Epithelial cell of proximal tubule (primary cell): ENCODE results near the gene SPTBN5. TPM values are rescaled to one million over a fixed set of nuclear protein-coding genes. Genes with fewer than 3 reads are reported as not detected.

Source experiments
- DNase-seq: peaks from one replicate; pipeline ENCODE4 v3.0.0-alpha.2; 2011; ENCODE audit warnings: low read depth
- H3K4me3 ChIP-seq: 2 replicates; pipeline ENCODE4 v1.5.1; 2011; ENCODE audit warnings: low read depth, mild to moderate bottlenecking, low read length
- total RNA-seq: library from RNA; depleted of rRNA; stranded (reverse); fragments of >200 nt; gene quantifications from 2 replicates; pipeline ENCODE4 v1.2.3, GENCODE V29; 2015
- TF ChIP-seq, protein P1 (sequence below): conservative IDR thresholded peaks from 2 replicates; pipeline ENCODE4 v1.5.1; 2012; ENCODE audit warnings: low read depth, mild to moderate bottlenecking, low read length

SPTBN5 gene
- total RNA-seq, 1 donor from 2014 or later: 0.63 TPM

DNA sequence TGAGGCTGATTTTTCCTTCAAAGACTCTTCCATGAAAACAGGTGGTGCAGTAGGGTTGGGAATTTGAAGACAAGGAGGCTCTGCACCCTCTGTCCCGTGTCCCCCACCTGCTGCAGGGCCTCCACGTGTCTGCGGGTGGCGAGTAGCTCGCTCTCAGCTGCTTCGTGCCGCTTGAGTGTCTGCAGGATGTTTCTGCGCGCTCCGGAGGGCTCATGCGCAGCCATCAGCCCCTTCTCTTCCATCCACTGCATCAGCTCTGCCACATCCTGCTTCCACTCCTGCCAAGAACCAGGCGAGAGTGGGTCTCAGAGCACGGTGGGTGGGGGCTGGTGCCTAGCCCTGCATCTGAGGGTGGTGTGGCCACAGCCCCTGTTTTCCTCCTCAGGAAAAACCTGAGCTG lies 17.8 kb downstream of the SPTBN5 start:
- H3K4me3 ChIP-seq: no peak overlapping the region
- TF ChIP-seq, protein P1, sequence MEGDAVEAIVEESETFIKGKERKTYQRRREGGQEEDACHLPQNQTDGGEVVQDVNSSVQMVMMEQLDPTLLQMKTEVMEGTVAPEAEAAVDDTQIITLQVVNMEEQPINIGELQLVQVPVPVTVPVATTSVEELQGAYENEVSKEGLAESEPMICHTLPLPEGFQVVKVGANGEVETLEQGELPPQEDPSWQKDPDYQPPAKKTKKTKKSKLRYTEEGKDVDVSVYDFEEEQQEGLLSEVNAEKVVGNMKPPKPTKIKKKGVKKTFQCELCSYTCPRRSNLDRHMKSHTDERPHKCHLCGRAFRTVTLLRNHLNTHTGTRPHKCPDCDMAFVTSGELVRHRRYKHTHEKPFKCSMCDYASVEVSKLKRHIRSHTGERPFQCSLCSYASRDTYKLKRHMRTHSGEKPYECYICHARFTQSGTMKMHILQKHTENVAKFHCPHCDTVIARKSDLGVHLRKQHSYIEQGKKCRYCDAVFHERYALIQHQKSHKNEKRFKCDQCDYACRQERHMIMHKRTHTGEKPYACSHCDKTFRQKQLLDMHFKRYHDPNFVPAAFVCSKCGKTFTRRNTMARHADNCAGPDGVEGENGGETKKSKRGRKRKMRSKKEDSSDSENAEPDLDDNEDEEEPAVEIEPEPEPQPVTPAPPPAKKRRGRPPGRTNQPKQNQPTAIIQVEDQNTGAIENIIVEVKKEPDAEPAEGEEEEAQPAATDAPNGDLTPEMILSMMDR: no peak
- no peak for DNase-seq

DNA sequence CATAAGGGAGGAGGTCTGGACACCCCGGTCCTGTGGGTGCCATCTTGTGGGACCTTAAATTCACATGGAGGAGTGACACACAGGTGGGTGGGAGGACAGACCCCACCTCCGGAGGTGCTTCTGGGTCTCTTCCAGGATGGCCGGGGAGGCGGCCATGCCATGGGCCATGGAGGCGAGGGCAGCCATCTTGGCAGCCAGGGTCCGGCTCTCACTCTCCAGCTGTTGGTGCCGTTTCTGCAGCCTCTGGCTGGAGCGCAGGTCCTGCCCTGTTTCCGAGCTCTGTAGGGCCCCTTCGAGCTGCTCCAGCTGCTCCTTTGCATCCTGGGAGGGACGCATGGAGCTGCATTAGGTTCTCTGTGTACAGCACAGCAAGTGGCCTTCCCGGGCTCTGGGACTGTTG lies 19.1 kb downstream of the SPTBN5 start:
- TF ChIP-seq, protein P1: no peak
- DNase-seq: no peak

DNA sequence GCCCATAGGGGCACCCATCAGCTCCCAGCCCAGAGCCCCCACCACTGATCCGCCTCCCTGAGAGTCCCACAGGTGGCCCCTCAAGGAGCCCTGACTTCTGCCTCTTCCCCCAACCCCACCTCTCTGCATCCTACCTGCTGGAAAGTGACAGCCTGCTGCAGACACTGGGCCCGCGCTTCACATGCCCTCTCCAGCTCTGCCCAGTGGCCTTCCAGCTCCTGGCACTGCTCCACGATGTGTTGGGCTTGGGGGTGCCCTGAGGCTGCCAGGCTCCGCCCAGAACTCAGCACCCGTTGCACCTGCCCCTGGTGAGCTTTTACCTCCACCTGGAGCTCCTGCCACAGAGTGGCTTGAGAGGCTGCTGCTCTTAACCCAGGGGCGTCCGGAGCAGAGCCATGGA lies 20.1 kb downstream of the SPTBN5 start:
- TF ChIP-seq, protein P1: no peak
- no peak for DNase-seq
- H3K4me3 ChIP-seq: no peak overlapping the region

More for the DNA sequence above, 19.1 kb downstream of the SPTBN5 start:
- no peak overlapping the region for H3K4me3 ChIP-seq

DNA sequence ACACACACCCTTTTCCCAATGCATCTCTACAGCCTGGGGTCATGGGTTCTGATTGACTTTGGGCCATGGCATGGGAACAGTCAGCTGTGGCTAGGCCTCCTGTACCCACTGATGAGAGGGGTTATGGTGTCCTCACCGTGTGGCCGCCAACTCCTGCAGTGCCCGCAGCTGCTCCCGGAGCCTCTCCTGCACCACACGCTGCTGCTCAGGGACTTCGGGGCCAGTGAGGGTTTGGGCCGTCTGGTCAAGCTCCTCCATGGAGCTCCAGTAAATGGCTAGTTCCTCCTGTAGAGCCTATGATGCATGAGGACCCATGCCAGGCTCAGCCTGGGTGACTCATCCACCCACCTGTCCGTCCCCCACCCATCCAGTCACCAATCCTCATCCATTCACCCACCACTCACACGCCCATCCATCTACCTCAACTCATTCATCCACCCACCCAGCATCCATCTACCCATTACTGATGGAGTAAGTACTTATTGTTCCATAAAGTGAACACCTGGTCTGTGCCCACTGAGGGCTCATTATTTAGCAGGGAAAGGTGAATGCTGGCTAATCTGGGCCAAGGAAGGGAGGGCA lies 21.6 kb downstream of the SPTBN5 start:
- no peak for DNase-seq
- TF ChIP-seq, protein P1: no peak
- no peak overlapping the region for H3K4me3 ChIP-seq

DNA sequence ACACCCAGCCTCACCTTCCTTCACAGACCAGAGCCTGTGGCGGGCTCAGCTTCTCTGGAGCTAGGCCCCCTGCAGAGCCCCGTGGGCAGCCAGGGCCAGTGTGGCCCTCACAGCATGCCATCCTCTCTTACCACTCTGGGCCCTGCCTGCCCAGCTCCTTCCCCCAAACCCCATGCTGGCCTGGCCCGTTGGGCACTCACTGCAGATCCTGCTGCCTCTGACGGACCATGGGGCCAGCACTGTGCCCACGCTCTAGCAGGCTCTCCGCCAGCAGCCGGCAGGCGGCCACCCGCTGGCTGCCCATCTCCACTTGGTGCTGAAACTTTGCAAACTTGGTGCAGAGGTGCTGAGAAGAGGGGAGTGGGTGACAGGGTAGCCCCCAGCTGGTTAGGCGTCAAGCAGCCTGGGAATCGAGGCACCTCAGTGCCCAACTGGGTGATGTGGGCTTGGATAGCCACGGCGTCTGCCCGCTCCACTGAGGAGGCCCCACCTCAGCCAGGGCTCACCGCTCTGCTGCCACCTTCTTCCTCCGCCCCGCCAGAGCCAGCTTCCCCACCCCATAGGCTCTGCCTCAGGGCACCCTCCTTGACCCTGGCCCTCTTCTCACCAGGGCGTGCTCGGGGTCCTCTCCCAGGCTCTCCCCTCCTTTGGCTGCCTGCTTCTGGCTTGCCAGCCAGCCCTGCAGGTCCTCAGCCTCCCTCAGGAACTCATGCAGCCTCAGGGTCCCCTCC lies 22.5 kb downstream of the SPTBN5 start:
- DNase-seq: no peak
- TF ChIP-seq, protein P1: no peak
- H3K4me3 ChIP-seq: no peak overlapping the region

DNA sequence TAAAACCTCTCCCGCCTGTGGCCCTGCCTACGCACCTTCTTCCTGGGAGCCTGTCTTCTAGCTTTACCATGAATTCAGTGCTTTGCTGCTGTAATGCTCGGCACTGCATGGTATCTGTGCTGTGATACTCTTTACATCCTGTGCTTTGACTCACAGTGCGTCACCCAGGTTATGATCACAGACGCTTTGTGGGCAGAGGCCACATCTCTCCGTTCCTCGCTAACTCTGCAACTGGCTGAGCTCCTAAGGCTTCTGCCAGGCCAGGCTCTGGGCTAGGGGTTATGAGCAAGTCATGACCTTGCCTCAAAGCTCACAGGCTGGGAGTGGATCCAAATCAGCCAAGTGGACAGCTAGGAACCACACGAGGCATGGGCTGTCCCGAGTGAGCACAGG lies 23.2 kb downstream of the SPTBN5 start:
- TF ChIP-seq, protein P1: no peak
- DNase-seq: no peak

More for the DNA sequence above, 23.2 kb downstream of the SPTBN5 start:
- H3K4me3 ChIP-seq: no peak overlapping the region
